Hematopoietic multipotent progenitor cell treated with erythropoietin and hydrocortisone succinate and interleukin-3 and kit ligand, for 4 days (in vitro differentiated cells): ENCODE results near the gene LENEP.

ENCODE experiments used
- DNase-seq: peaks from one replicate; pipeline ENCODE4 v3.0.0-alpha.2; 2015

LENEP gene

GRCh38 chr1:154960446-154961136, 32.8 kb upstream of the LENEP start:
- DNase-seq, result no peak

- peak; percentile 89 for DNase-seq
These were observed 31.9 kb upstream of the LENEP start, which contains the start of gene PYGO2 for GRCh38 chr1:154961207-154962155. PYGO2 (minus strand) TSS chr1:154961782; CDS start chr1:154961576, 206 bp downstream.

GRCh38 chr1:154962156-154962749, 31.1 kb upstream of the LENEP start:
- DNase-seq, result peak; percentile 64

GRCh38 chr1:154962795-154963330, 30.5 kb upstream of the LENEP start:
- no peak for DNase-seq

- DNase-seq, result no peak
These were observed 29.7 kb upstream of the LENEP start for GRCh38 chr1:154963643-154964042.

GRCh38 chr1:154964359-154964758, 29.0 kb upstream of the LENEP start:
- DNase-seq, result no peak

GRCh38 chr1:154966111-154966510, 27.3 kb upstream of the LENEP start:
- DNase-seq, result no peak

- no peak for DNase-seq
These were observed 25.9 kb upstream of the LENEP start for GRCh38 chr1:154967331-154967950.

- no peak for DNase-seq
These were observed 24.7 kb upstream of the LENEP start for GRCh38 chr1:154968731-154969130.

GRCh38 chr1:154969246-154969645, 24.1 kb upstream of the LENEP start:
- DNase-seq, result no peak

- DNase-seq, result no peak
These were observed 23.4 kb upstream of the LENEP start for GRCh38 chr1:154969860-154970452.

GRCh38 chr1:154970631-154971340, 22.6 kb upstream of the LENEP start, which contains the start of gene SHC1:
SHC1 (minus strand) TSS chr1:154970747; CDS start chr1:154970526, 221 bp downstream.
- peak; percentile 95 for DNase-seq

- DNase-seq, result no peak
These were observed 21.9 kb upstream of the LENEP start for GRCh38 chr1:154971341-154971998.

GRCh38 chr1:154972213-154972516, 21.2 kb upstream of the LENEP start:
- no peak for DNase-seq

GRCh38 chr1:154972517-154973343, 20.7 kb upstream of the LENEP start:
- DNase-seq, result no peak

- peak; percentile 100 for DNase-seq
These were observed 19.9 kb upstream of the LENEP start for GRCh38 chr1:154973344-154974101.

- DNase-seq, result peak; percentile 100
These were observed 19.1 kb upstream of the LENEP start, which contains the start of gene CKS1B for GRCh38 chr1:154974102-154974807. CKS1B (plus strand) TSS chr1:154974681; CDS start chr1:154974746, 65 bp downstream.

- DNase-seq, result peak; percentile 99
These were observed 18.5 kb upstream of the LENEP start for GRCh38 chr1:154974808-154975408.
